H1 (cell line): ENCODE measurements around the gene ELAVL2.

Experiments used
- CTCF ChIP-seq, 3 experiments: IDR thresholded peaks; 1 replicate in 2 of 3; 2 replicates in 1 of 3; pipeline versions ENCODE4 v1.5.1 to v1.6.1; 2011; ENCODE audit warnings: low read length in 3 of 3, mild to moderate bottlenecking in 3 of 3, inconsistent platforms in 2 of 3, low read depth in 1 of 3, moderate library complexity in 1 of 3; ENCODE audit not compliant: insufficient read depth in 1 of 3; ENCODE audit errors: control extremely low read depth in 1 of 3
- EP300 ChIP-seq, 2 experiments: IDR thresholded peaks; 1 replicate in 1 of 2; 2 replicates in 1 of 2; pipeline ENCODE4 v1.6.1; 2011 to 2012; ENCODE audit warnings: low read depth in 2 of 2, low read length in 2 of 2, mild to moderate bottlenecking in 2 of 2, borderline replicate concordance in 1 of 2, inconsistent platforms in 1 of 2, moderate library complexity in 1 of 2
- EZH2 ChIP-seq: fragments of 200-600 bp; sonication (generic); IDR thresholded peaks from 2 replicates; pipeline ENCODE4 v1.7.1; 2012; ENCODE audit warnings: low read depth, mild to moderate bottlenecking, moderate library complexity, low read length, inconsistent platforms; ENCODE audit not compliant: severe bottlenecking
- GTF2F1 ChIP-seq: IDR thresholded peaks from 2 replicates; pipeline ENCODE4 v1.6.1; 2012; ENCODE audit warnings: low read depth, low read length, improper control_type of control experiment, borderline replicate concordance
- KDM5A ChIP-seq: fragments of 200-600 bp; IDR thresholded peaks from 2 replicates; pipeline ENCODE4 v1.7.1; 2012; ENCODE audit warnings: mild to moderate bottlenecking, low read length, inconsistent platforms, mixed read lengths
- POLR2AphosphoS5 ChIP-seq: IDR thresholded peaks from 2 replicates; pipeline ENCODE4 v1.6.1; 2011; ENCODE audit warnings: low read depth, low read length
- SP1 ChIP-seq: IDR thresholded peaks from 2 replicates; pipeline ENCODE4 v1.6.1; 2011; ENCODE audit warnings: low read depth, low read length
- TBP ChIP-seq: IDR thresholded peaks from 2 replicates; pipeline ENCODE4 v1.6.1; 2011; ENCODE audit warnings: low read depth, low read length, improper control_type of control experiment
- TEAD4 ChIP-seq: IDR thresholded peaks from 2 replicates; pipeline ENCODE4 v1.6.1; 2012; ENCODE audit warnings: low read depth, low read length, inconsistent platforms, mixed read lengths
- USF2 ChIP-seq: IDR thresholded peaks from 2 replicates; pipeline ENCODE4 v1.6.1; 2011; ENCODE audit warnings: low read length, improper control_type of control experiment
- ZNF274 ChIP-seq: IDR thresholded peaks from 2 replicates; pipeline ENCODE4 v1.7.0; 2012; ENCODE audit warnings: low read length, borderline replicate concordance; ENCODE audit errors: extremely low read depth

- TF ChIP-seq CTCF (IDR thresholded peaks at IDR 0.05; ENCODE audit: control extremely low read depth in 1 of 3, insufficient read depth in 1 of 3, low read depth in 1 of 3, low read length in 3 of 3) = no peak
- TF ChIP-seq GTF2F1 = no peak
- TF ChIP-seq POLR2AphosphoS5 = no peak
- no peak for TF ChIP-seq EP300 (IDR thresholded peaks at IDR 0.05; ENCODE audit: borderline replicate concordance in 1 of 2, low read depth in 2 of 2, low read length in 2 of 2)
- no peak for TF ChIP-seq KDM5A
- no peak for TF ChIP-seq TEAD4
- no peak for TF ChIP-seq ZNF274
- no peak for TF ChIP-seq EZH2
- TF ChIP-seq TBP = no peak
- TF ChIP-seq SP1 = no peak
- no peak for TF ChIP-seq USF2
Observed at GRCh38 chr9:23702311-23702922, 123.6 kb downstream of the ELAVL2 start.
